Transverse colon (tissue), 4 donors: Measurements from ENCODE around the gene SLC2A13. TPM values are rescaled to one million over a fixed set of nuclear protein-coding genes. Genes with fewer than 3 reads are reported as not detected.
A peak's percentile ranks its signal among the peaks of the same experiment; 100 is the strongest.

Source experiments
- DNase-seq: peaks from one replicate; pipeline ENCODE4 v3.0.0-alpha.2; 2019
- H3K27ac ChIP-seq, 4 donors: fragments of 200-600 bp; sonication (generic); 2 replicates each; pipeline ENCODE4 v1.5.1; 2016 to 2018; ENCODE audit warnings: inconsistent platforms in 4 of 4
- H3K27me3 ChIP-seq: fragments of 200-600 bp; sonication (generic); 2 replicates; pipeline ENCODE4 v1.5.1; 2017; ENCODE audit warnings: inconsistent platforms
- H3K36me3 ChIP-seq, 4 donors: fragments of 200-600 bp; sonication (generic); 2 replicates each; pipeline ENCODE4 v1.5.1; 2017 to 2019; ENCODE audit warnings: inconsistent platforms in 4 of 4
- H3K4me1 ChIP-seq, 4 donors: fragments of 200-600 bp; sonication (generic); 2 replicates each; pipeline ENCODE4 v1.5.1; 2017 to 2020; ENCODE audit warnings: inconsistent platforms in 4 of 4
- H3K4me3 ChIP-seq, 4 donors: fragments of 200-600 bp; sonication (generic); 1 replicate in 1 of 4; 2 replicates in 3 of 4; pipeline versions ENCODE4 v1.5.1 to v1.6.1; 2017 to 2019; ENCODE audit warnings: inconsistent platforms in 4 of 4
- H3K9me3 ChIP-seq, 2 donors: fragments of 200-600 bp; sonication (generic); 2 replicates each; pipeline ENCODE4 v1.5.1; 2017 to 2019; ENCODE audit warnings: inconsistent platforms in 2 of 2
- EP300 ChIP-seq: sonication (generic); formaldehyde crosslinking; IDR thresholded peaks from one replicate; pipeline ENCODE4 v1.6.1; 2017; ENCODE audit warnings: antibody characterized with exemption, low read depth
- POLR2A ChIP-seq: fragments of 450-650 bp; IDR thresholded peaks from one replicate; pipeline ENCODE4 v1.6.1; 2016; ENCODE audit warnings: antibody characterized with exemption, mild to moderate bottlenecking, moderate library complexity
- POLR2AphosphoS5 ChIP-seq, 3 donors: sonication (generic); formaldehyde crosslinking; IDR thresholded peaks; one replicate each; pipeline ENCODE4 v1.6.1; 2016; ENCODE audit warnings: antibody characterized with exemption in 3 of 3
- WGBS, 2 donors: methylation state at CpG; one replicate each; pipeline ENCODE4 v1.1.5; 2018; ENCODE audit warnings: low coverage in 1 of 2; 5-methylcytosine and 5-hydroxymethylcytosine counted together
- in situ Hi-C, 4 donors: fragments of 200-750 bp; cut with MboI; loops; one replicate each; pipeline versions ENCODE4 v1.15.0 to v1.15.1; 2017; ENCODE audit warnings: low sequenced_read_pairs in 3 of 4, low pct_ligation_motif_present in 1 of 4, low pct_unique_long_range_greater_than_20kb in 1 of 4
- intact Hi-C: fragments of 100-400 bp; cut with DNase I; formaldehyde crosslinking; loops from one replicate; pipeline ENCODE4 v1.15.1; 2023; ENCODE audit warnings: low total_unique reads
- total RNA-seq, 4 donors: library from RNA; depleted of rRNA; stranded (reverse); fragments of >200 nt; gene quantifications; one replicate each; pipeline ENCODE4 v1.1.0, GENCODE V29; 2016
- TF ChIP-seq, protein P1 (sequence below), 5 experiments: fragments of 200-600 bp in 3 of 5; fragments of 450-650 bp in 2 of 5; sonication (generic) in 3 of 5; IDR thresholded peaks; 1 replicate in 2 of 5; 2 replicates in 3 of 5; pipeline ENCODE4 v1.5.1; 2016 to 2017; ENCODE audit warnings: antibody characterized with exemption in 5 of 5, inconsistent platforms in 3 of 5, mild to moderate bottlenecking in 2 of 5, moderate library complexity in 1 of 5

The SLC2A13 gene
- total RNA-seq, 4 donors from 2014 or later, result 31.8 to 70.7 (median 46.8) TPM

DNA sequence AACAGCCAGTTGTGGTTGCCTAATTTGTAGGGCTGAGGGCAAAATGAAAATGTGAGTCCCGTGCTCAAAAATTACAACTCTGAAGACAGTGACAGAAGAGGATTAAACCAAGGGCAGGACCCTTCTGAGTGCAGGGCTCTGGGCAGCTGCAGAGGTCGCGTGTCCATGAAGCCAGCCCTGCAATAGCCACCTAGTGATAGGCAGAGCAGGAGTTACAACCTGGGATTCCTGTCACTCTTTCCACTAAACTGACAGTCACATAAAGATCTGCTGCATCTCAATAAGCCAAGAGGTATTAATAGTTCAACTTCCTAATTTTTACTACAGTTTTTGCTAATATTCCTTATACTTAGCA, 94.1 kb downstream of the SLC2A13 start:
- Histone ChIP-seq H3K4me3 (no peak overlapping the region), H3K4me1 (peaks cover 15 to 53% (median 37%) of the 10 kb centered on the region in 4 donors), H3K27ac (peak overlapping the region; percentile 23 to 46 (median 28)), H3K36me3 (no peaks in the 10 kb centered on the region), H3K9me3 (no peaks in the 10 kb centered on the region), H3K27me3 (no peaks in the 10 kb centered on the region)
- DNase-seq, result no peak
- 66 to 83% methylated on average over 2 to 3 of the region's 3 CpGs for WGBS, 2 donors
- in situ Hi-C loops, result loop anchor here (5.0 to 25.0 kb wide), 5 partner anchors 93 to 249 kb away; partner anchors contain the start of gene SLC2A13 (in 1 of the 4)
- intact Hi-C loops, result loop anchor here (2.0 kb wide), 1 partner anchor 95 kb away; the partner anchor contains the start of gene SLC2A13
- TF ChIP-seq, protein P1, sequence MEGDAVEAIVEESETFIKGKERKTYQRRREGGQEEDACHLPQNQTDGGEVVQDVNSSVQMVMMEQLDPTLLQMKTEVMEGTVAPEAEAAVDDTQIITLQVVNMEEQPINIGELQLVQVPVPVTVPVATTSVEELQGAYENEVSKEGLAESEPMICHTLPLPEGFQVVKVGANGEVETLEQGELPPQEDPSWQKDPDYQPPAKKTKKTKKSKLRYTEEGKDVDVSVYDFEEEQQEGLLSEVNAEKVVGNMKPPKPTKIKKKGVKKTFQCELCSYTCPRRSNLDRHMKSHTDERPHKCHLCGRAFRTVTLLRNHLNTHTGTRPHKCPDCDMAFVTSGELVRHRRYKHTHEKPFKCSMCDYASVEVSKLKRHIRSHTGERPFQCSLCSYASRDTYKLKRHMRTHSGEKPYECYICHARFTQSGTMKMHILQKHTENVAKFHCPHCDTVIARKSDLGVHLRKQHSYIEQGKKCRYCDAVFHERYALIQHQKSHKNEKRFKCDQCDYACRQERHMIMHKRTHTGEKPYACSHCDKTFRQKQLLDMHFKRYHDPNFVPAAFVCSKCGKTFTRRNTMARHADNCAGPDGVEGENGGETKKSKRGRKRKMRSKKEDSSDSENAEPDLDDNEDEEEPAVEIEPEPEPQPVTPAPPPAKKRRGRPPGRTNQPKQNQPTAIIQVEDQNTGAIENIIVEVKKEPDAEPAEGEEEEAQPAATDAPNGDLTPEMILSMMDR (IDR thresholded peaks at IDR 0.05), result no peak
- TF ChIP-seq POLR2AphosphoS5 (IDR thresholded peaks at IDR 0.05) (no peak), POLR2A (no peak), EP300 (no peak)

GRCh38 chr12:40010899-40011774, 94.7 kb downstream of the SLC2A13 start:
- H3K9me3 ChIP-seq, result no peaks in the 10 kb centered on the region
- no peaks in the 10 kb centered on the region for H3K27me3 ChIP-seq
- H3K27ac ChIP-seq, result peak overlapping the region; percentile 23 to 46 (median 28)
- peaks cover 15 to 47% (median 34%) of the 10 kb centered on the region in 4 donors for H3K4me1 ChIP-seq
- peak; percentile 63 for DNase-seq
- 63 to 78% methylated on average over 5 to 11 of the region's 11 CpGs for WGBS, 2 donors
- intact Hi-C loops (loop anchor here (2.0 kb wide), 1 partner anchor 96 kb away; the partner anchor contains the start of gene SLC2A13), in situ Hi-C loops (loop anchor here (5.0 to 25.0 kb wide), 5 partner anchors 94 to 249 kb away; partner anchors contain the start of gene SLC2A13 (in 1 of the 4))
- TF ChIP-seq, protein P1 (IDR thresholded peaks at IDR 0.05), result peak in 4 of 5 experiments; percentile 40 to 87 (median 78)
- no peak for TF ChIP-seq POLR2AphosphoS5 (IDR thresholded peaks at IDR 0.05)
- no peak overlapping the region for H3K4me3 ChIP-seq
- no peaks in the 10 kb centered on the region for H3K36me3 ChIP-seq

GRCh38 chr12:40002178-40003169, 103.4 kb downstream of the SLC2A13 start:
- in situ Hi-C loops (loop anchor here in 1 of 4 donors (25.0 kb wide), 1 partner anchor 240 kb away; no protein-coding TSS in a partner anchor), intact Hi-C loops (no loop called here)
- TF ChIP-seq, protein P1 (IDR thresholded peaks at IDR 0.05), result no peak
- no peak for TF ChIP-seq POLR2AphosphoS5 (IDR thresholded peaks at IDR 0.05)
- TF ChIP-seq EP300, result no peak
- TF ChIP-seq POLR2A, result no peak
- Histone ChIP-seq H3K27ac (no peak overlapping the region), H3K27me3 (no peaks in the 10 kb centered on the region), H3K4me1 (peaks cover 0 to 10% (median 0%) of the 10 kb centered on the region in 4 donors), H3K4me3 (no peak overlapping the region), H3K36me3 (no peaks in the 10 kb centered on the region), H3K9me3 (peaks cover 9 to 10% of the 10 kb centered on the region in 2 donors)
- no peak for DNase-seq
- 56 to 62% methylated on average over 4 of the region's 4 CpGs for WGBS, 2 donors
